ENCODE data around the gene RLN3.
"Not testable (repeated sequence)": the region's sequence is repeated elsewhere in the genome, so short reads cannot be mapped to it uniquely, and the experiment has no call there.

RLN3 gene

GRCh38 chr19:14050512-14050911 is 22.6 kb downstream of the RLN3 start:
- TF ChIP-seq, protein P1, sequence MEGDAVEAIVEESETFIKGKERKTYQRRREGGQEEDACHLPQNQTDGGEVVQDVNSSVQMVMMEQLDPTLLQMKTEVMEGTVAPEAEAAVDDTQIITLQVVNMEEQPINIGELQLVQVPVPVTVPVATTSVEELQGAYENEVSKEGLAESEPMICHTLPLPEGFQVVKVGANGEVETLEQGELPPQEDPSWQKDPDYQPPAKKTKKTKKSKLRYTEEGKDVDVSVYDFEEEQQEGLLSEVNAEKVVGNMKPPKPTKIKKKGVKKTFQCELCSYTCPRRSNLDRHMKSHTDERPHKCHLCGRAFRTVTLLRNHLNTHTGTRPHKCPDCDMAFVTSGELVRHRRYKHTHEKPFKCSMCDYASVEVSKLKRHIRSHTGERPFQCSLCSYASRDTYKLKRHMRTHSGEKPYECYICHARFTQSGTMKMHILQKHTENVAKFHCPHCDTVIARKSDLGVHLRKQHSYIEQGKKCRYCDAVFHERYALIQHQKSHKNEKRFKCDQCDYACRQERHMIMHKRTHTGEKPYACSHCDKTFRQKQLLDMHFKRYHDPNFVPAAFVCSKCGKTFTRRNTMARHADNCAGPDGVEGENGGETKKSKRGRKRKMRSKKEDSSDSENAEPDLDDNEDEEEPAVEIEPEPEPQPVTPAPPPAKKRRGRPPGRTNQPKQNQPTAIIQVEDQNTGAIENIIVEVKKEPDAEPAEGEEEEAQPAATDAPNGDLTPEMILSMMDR (IDR thresholded peaks at IDR 0.05; ENCODE audit: insufficient read depth, low read depth, low read length, missing control alignments), result no peak
- DNase-seq (ENCODE audit: low read depth), result no peak
- H3K4me3 ChIP-seq (ENCODE audit: low read length), result no peak overlapping the region

GRCh38 chr19:14050961-14051360 is 23.0 kb downstream of the RLN3 start:
- not testable (repeated sequence) for DNase-seq (ENCODE audit: low read depth); H3K4me3 ChIP-seq (ENCODE audit: low read length)

GRCh38 chr19:14051980-14052379 is 24.0 kb downstream of the RLN3 start:
- TF ChIP-seq, protein P1 (IDR thresholded peaks at IDR 0.05; ENCODE audit: insufficient read depth, low read depth, low read length, missing control alignments), result no peak
- no peak overlapping the region for H3K4me3 ChIP-seq (ENCODE audit: low read length)
- no peak for DNase-seq (ENCODE audit: low read depth)

GRCh38 chr19:14052470-14052869 is 24.5 kb downstream of the RLN3 start:
- no peak overlapping the region for H3K4me3 ChIP-seq (ENCODE audit: low read length)
- DNase-seq (ENCODE audit: low read depth), result no peak
- TF ChIP-seq, protein P1 (IDR thresholded peaks at IDR 0.05; ENCODE audit: insufficient read depth, low read depth, low read length, missing control alignments), result no peak

DNA sequence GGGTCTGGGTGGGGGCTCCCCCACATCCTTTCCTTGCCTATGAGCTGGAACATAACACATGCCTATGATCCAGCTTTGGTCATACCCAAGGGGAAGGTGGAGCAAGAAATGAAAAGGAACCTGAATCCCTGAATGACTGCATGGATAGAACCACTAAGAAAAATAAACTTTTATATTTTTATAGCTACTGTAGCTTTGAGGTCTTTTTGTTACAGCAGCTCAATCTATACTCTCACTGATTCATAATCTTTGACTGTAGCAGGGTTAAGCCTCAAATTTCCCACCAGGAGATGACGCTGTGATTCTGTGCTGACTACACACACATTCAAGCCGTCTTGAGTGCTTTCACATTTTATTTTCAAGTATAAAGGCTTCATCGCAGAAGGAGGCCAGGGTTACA is 25.1 kb downstream of the RLN3 start:
- TF ChIP-seq, protein P1 (IDR thresholded peaks at IDR 0.05; ENCODE audit: insufficient read depth, low read depth, low read length, missing control alignments), result no peak
- H3K4me3 ChIP-seq (ENCODE audit: low read length), result no peak overlapping the region
- DNase-seq (ENCODE audit: low read depth), result no peak

- no peak overlapping the region for H3K4me3 ChIP-seq (ENCODE audit: low read length)
- no peak for DNase-seq (ENCODE audit: low read depth)
- TF ChIP-seq, protein P1 (IDR thresholded peaks at IDR 0.05; ENCODE audit: insufficient read depth, low read depth, low read length, missing control alignments), result no peak
Measured at GRCh38 chr19:14053500-14053899, 25.6 kb downstream of the RLN3 start.

- H3K4me3 ChIP-seq (ENCODE audit: low read length), result no peak overlapping the region
- TF ChIP-seq, protein P1 (IDR thresholded peaks at IDR 0.05; ENCODE audit: insufficient read depth, low read depth, low read length, missing control alignments), result no peak
- DNase-seq (ENCODE audit: low read depth), result no peak
Measured at GRCh38 chr19:14054099-14054498, 26.2 kb downstream of the RLN3 start.

- H3K4me3 ChIP-seq (ENCODE audit: low read length), result no peak overlapping the region
- TF ChIP-seq, protein P1 (IDR thresholded peaks at IDR 0.05; ENCODE audit: insufficient read depth, low read depth, low read length, missing control alignments), result no peak
- DNase-seq (ENCODE audit: low read depth), result no peak
Measured at GRCh38 chr19:14054721-14055120, 26.8 kb downstream of the RLN3 start.

Data from epithelial cell of esophagus (primary cell).